ENCODE measurements around the gene TRIM10. TPM values are rescaled to one million over a fixed set of nuclear protein-coding genes. Genes with fewer than 3 reads are reported as not detected.

TRIM10 gene
- total and polyA plus RNA-seq, 2 donors from 2014 or later, result 0.79 to 1.5 TPM

GRCh38 chr6:30116724-30117123 is 44.3 kb downstream of the TRIM10 start:
- Histone ChIP-seq H3K36me3 (ENCODE audit: control insufficient read depth in 2 of 3, insufficient read depth in 3 of 3, low read length in 3 of 3) (no peaks in the 10 kb centered on the region), H3K9me3 (ENCODE audit: control insufficient read depth in 2 of 3, insufficient read depth in 1 of 3, low read length in 3 of 3) (no peaks in the 10 kb centered on the region), H3K4me3 (ENCODE audit: low read length in 3 of 3) (no peak overlapping the region), H3K4me1 (ENCODE audit: control insufficient read depth in 2 of 3, insufficient read depth in 2 of 3, low read depth in 1 of 3, low read length in 3 of 3) (no peaks in the 10 kb centered on the region), H3K9ac (ENCODE audit: low read length in 3 of 3) (no peak overlapping the region), H3K27me3 (ENCODE audit: control insufficient read depth, insufficient read depth, low read length) (peaks cover 14% of the 10 kb centered on the region), H3K27ac (ENCODE audit: low read depth in 2 of 2, low read length in 2 of 2) (no peak overlapping the region)
- no peak for FAIRE-seq
- no peak for DNase-seq
- no peak for TF ChIP-seq CTCF (IDR thresholded peaks at IDR 0.05; ENCODE audit: borderline replicate concordance, extremely low read depth, insufficient read depth)
- intact Hi-C loops (cut with DNase I), result no loop called here

DNA sequence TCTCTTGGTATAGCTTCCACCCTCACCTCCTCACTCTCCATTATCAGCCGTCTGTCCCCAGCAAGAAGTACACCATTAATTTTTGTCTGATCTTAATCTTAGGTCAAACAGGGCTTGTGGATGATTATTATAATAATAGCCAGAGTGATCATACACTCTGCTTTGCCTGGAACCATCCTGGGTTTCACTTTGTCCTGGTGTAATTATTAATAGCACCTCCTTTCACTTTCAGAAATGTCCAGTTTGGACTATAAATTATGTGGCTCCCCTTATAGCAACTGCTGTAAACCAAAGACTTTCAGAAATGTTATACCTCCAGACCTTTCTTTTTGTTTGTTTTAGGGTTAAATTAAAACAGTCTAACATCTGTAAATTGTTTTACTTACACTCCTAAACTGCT is 47.2 kb downstream of the TRIM10 start:
- H3K27me3 ChIP-seq (ENCODE audit: control insufficient read depth, insufficient read depth, low read length), result peaks cover 27% of the 10 kb centered on the region
- DNase-seq, result no peak
- no peak for TF ChIP-seq CTCF (IDR thresholded peaks at IDR 0.05; ENCODE audit: borderline replicate concordance, extremely low read depth, insufficient read depth)
- no peak overlapping the region for H3K9ac ChIP-seq (ENCODE audit: low read length in 3 of 3)
- no peaks in the 10 kb centered on the region for H3K4me1 ChIP-seq (ENCODE audit: control insufficient read depth in 2 of 3, insufficient read depth in 2 of 3, low read depth in 1 of 3, low read length in 3 of 3)
- H3K4me3 ChIP-seq (ENCODE audit: low read length in 3 of 3), result no peak overlapping the region
- no peak for FAIRE-seq
- intact Hi-C loops (cut with DNase I), result no loop called here
- no peaks in the 10 kb centered on the region for H3K9me3 ChIP-seq (ENCODE audit: control insufficient read depth in 2 of 3, insufficient read depth in 1 of 3, low read length in 3 of 3)
- no peak overlapping the region for H3K27ac ChIP-seq (ENCODE audit: low read depth in 2 of 2, low read length in 2 of 2)
- H3K36me3 ChIP-seq (ENCODE audit: control insufficient read depth in 2 of 3, insufficient read depth in 3 of 3, low read length in 3 of 3), result no peaks in the 10 kb centered on the region

- no peak for TF ChIP-seq CTCF (IDR thresholded peaks at IDR 0.05; ENCODE audit: borderline replicate concordance, extremely low read depth, insufficient read depth)
- FAIRE-seq (no peak), DNase-seq (no peak)
- Histone ChIP-seq H3K36me3 (ENCODE audit: control insufficient read depth in 2 of 3, insufficient read depth in 3 of 3, low read length in 3 of 3) (no peaks in the 10 kb centered on the region), H3K9me3 (ENCODE audit: control insufficient read depth in 2 of 3, insufficient read depth in 1 of 3, low read length in 3 of 3) (no peaks in the 10 kb centered on the region), H3K4me3 (ENCODE audit: low read length in 3 of 3) (no peak within 1 kb of the TSS), H3K27me3 (ENCODE audit: control insufficient read depth, insufficient read depth, low read length) (peaks cover 27% of the 10 kb centered on the region), H3K9ac (ENCODE audit: low read length in 3 of 3) (no peak within 1 kb of the TSS), H3K27ac (ENCODE audit: low read depth in 2 of 2, low read length in 2 of 2) (no peak within 1 kb of the TSS), H3K4me1 (ENCODE audit: control insufficient read depth in 2 of 3, insufficient read depth in 2 of 3, low read depth in 1 of 3, low read length in 3 of 3) (no peaks in the 10 kb centered on the region)
- intact Hi-C loops (cut with DNase I), result no loop called here
Measured at GRCh38 chr6:30113003-30113759, 47.8 kb downstream of the TRIM10 start, which contains the start of gene TRIM31. Gene TRIM31 (minus strand): TSS chr6:30113090. CDS start chr6:30112805, 285 bp downstream.
